GM23338 (cell line): ENCODE results near the gene YPEL4. TPM values are rescaled to one million over a fixed set of nuclear protein-coding genes. Genes with fewer than 3 reads are reported as not detected.

ENCODE experiments used
- ATAC-seq: fragments of 200-7000 bp; cut with Tn5 transposase; 3 replicates; pipeline ENCODE4 v1.9.1; 2020
- DNase-seq: peaks from one replicate; pipeline ENCODE4 v3.0.0-alpha.2; 2015; ENCODE audit warnings: low spot score
- H2AFZ ChIP-seq: fragments of 200-600 bp; sonication (generic); 2 replicates; pipeline ENCODE4 v1.8.0; 2016; ENCODE audit warnings: antibody characterized with exemption, mild to moderate bottlenecking, moderate library complexity
- H3F3A ChIP-seq: fragments of 200-600 bp; sonication (generic); replicated peaks from 2 replicates; pipeline ENCODE4 v1.8.0; 2017; ENCODE audit warnings: antibody characterized with exemption, mixed run types, low read depth
- H3K27ac ChIP-seq: fragments of 200-600 bp; sonication (generic); 2 replicates; pipeline ENCODE4 v1.6.1; 2016; ENCODE audit warnings: low read depth
- H3K27me3 ChIP-seq: fragments of 200-600 bp; sonication (generic); 2 replicates; pipeline ENCODE4 v1.8.0; 2016; ENCODE audit warnings: mild to moderate bottlenecking, mixed run types, moderate library complexity; ENCODE audit not compliant: insufficient read depth
- H3K36me3 ChIP-seq: fragments of 200-600 bp; sonication (generic); 2 replicates; pipeline ENCODE4 v1.8.0; 2016; ENCODE audit warnings: mild to moderate bottlenecking; ENCODE audit not compliant: insufficient read depth
- H3K4me1 ChIP-seq: fragments of 200-600 bp; sonication (generic); 2 replicates; pipeline ENCODE4 v1.8.0; 2016; ENCODE audit warnings: mild to moderate bottlenecking, moderate library complexity; ENCODE audit not compliant: insufficient read depth
- H3K4me2 ChIP-seq: fragments of 200-600 bp; sonication (generic); 2 replicates; pipeline ENCODE4 v1.7.1; 2017; ENCODE audit warnings: mixed run types
- H3K4me3 ChIP-seq: fragments of 200-600 bp; sonication (generic); 2 replicates; pipeline ENCODE4 v1.6.1; 2016; ENCODE audit warnings: mixed run types
- H3K79me2 ChIP-seq: fragments of 200-600 bp; sonication (generic); replicated peaks from 2 replicates; pipeline ENCODE4 v1.8.0; 2017; ENCODE audit warnings: mild to moderate bottlenecking; ENCODE audit not compliant: insufficient read depth
- H3K9me2 ChIP-seq: fragments of 200-600 bp; sonication (generic); 2 replicates; pipeline ENCODE4 v1.8.0; 2017; ENCODE audit not compliant: insufficient read depth
- H4K20me1 ChIP-seq: fragments of 200-600 bp; sonication (generic); replicated peaks from 2 replicates; pipeline ENCODE4 v1.8.0; 2017; ENCODE audit warnings: mild to moderate bottlenecking; ENCODE audit not compliant: insufficient read depth
- H3K27ac Mint-ChIP-seq: 2 replicates; pipeline ENCODE4 v1.8.0; 2020; ENCODE audit warnings: inconsistent platforms, mild to moderate bottlenecking, moderate library complexity, mixed read lengths
- H3K27me3 Mint-ChIP-seq: 3 replicates; pipeline ENCODE4 v1.8.0; 2022; ENCODE audit warnings: low read depth, mild to moderate bottlenecking, moderate library complexity, mixed read lengths, inconsistent platforms; ENCODE audit not compliant: insufficient read depth, poor library complexity
- H3K36me3 Mint-ChIP-seq: 3 replicates; pipeline ENCODE4 v1.8.0; 2021; ENCODE audit warnings: low read depth, mild to moderate bottlenecking, inconsistent platforms, moderate library complexity, mixed read lengths
- H3K4me1 Mint-ChIP-seq: 3 replicates; pipeline ENCODE4 v1.8.0; 2020; ENCODE audit warnings: mild to moderate bottlenecking, inconsistent platforms, mixed read lengths
- H3K4me3 Mint-ChIP-seq: 3 replicates; pipeline ENCODE4 v1.8.0; 2021; ENCODE audit warnings: moderate library complexity, mild to moderate bottlenecking, inconsistent platforms, mixed read lengths
- H3K9me3 Mint-ChIP-seq: 3 replicates; pipeline ENCODE4 v1.8.0; 2020; ENCODE audit warnings: moderate library complexity, mild to moderate bottlenecking, inconsistent platforms, mixed read lengths
- CREB1 ChIP-seq: fragments of 250-450 bp; sonication (Bioruptor Pico); IDR thresholded peaks from 2 replicates; pipeline ENCODE4 v1.5.0; 2020; ENCODE audit warnings: low read depth, mild to moderate bottlenecking, moderate library complexity
- CTCF ChIP-seq, 2 experiments: fragments of 200-600 bp in 1 of 2; sonication (generic) in 1 of 2; conservative IDR thresholded peaks; 2 replicates each; pipeline versions ENCODE4 v1.5.1 to v1.6.1; 2016 to 2017; ENCODE audit warnings: antibody characterized with exemption in 2 of 2, low read depth in 2 of 2, mild to moderate bottlenecking in 2 of 2, moderate library complexity in 1 of 2
- EZH2 ChIP-seq: fragments of 200-600 bp; sonication (generic); IDR thresholded peaks from one replicate; pipeline ENCODE4 v1.8.0; 2017; ENCODE audit warnings: antibody characterized with exemption, mild to moderate bottlenecking, low read depth; ENCODE audit not compliant: unreplicated experiment
- EZH2phosphoT487 ChIP-seq: fragments of 200-600 bp; sonication (generic); IDR thresholded peaks from one replicate; pipeline ENCODE4 v1.8.1; 2018; ENCODE audit warnings: antibody characterized with exemption; ENCODE audit not compliant: unreplicated experiment
- JUNB ChIP-seq: IDR thresholded peaks from one replicate; pipeline ENCODE4 v1.6.1; 2016; ENCODE audit warnings: antibody characterized with exemption; ENCODE audit not compliant: unreplicated experiment
- POLR2AphosphoS5 ChIP-seq: IDR thresholded peaks from 2 replicates; pipeline ENCODE4 v1.6.1; 2016; ENCODE audit warnings: antibody characterized with exemption, low read depth
- STAT1 ChIP-seq: IDR thresholded peaks from one replicate; pipeline ENCODE4 v1.6.1; 2016; ENCODE audit warnings: antibody characterized with exemption; ENCODE audit not compliant: unreplicated experiment
- ZNF462 ChIP-seq: fragments of 250-450 bp; sonication (Bioruptor Pico); IDR thresholded peaks from 2 replicates; pipeline ENCODE4 v1.5.0; 2020; ENCODE audit warnings: mild to moderate bottlenecking, moderate library complexity
- polyA plus RNA-seq: library from polyadenylated mRNA; unstranded; fragments of >200 nt; fragmentation: Nextera tagmentation; extraction: Ambion mirVana; gene quantifications from 2 replicates; pipeline ENCODE4 v1.2.1, GENCODE V29; 2016
- total RNA-seq: library from RNA; depleted of rRNA; stranded (reverse); fragments of >200 nt; shearing (Covaris generic); gene quantifications from 2 replicates; pipeline ENCODE4 v1.2.3, GENCODE V29; 2014

Gene YPEL4
- total and polyA plus RNA-seq, 2 experiments from 2014 or later: 1.1 TPM; not detected in 1

GRCh38 chr11:57659669-57660068, 10.0 kb upstream of the YPEL4 start (continued):
- no peak for TF ChIP-seq ZNF462 (CRISPR knock-in tag)

GRCh38 chr11:57658023-57658361, 8.3 kb upstream of the YPEL4 start:
- peak overlapping the region; percentile 99 for H3K4me3 Mint-ChIP-seq
- H3K4me3 ChIP-seq: peak overlapping the region; percentile 81
- no peaks in the 10 kb centered on the region for H3K9me3 Mint-ChIP-seq
- H3K4me1 ChIP-seq: peaks cover 2% of the 10 kb centered on the region
- TF ChIP-seq JUNB (no peak), STAT1 (no peak), CTCF (conservative IDR thresholded peaks at IDR 0.05; ENCODE audit: low read depth in 2 of 2) (no peak), POLR2AphosphoS5 (no peak), EZH2 (no peak), EZH2phosphoT487 (no peak), CREB1 (CRISPR knock-in tag) (no peak), ZNF462 (CRISPR knock-in tag) (no peak)
- peaks cover 19% of the 10 kb centered on the region for H3K79me2 ChIP-seq
- H3K4me2 ChIP-seq: peak overlapping the region; percentile 94
- H3K27me3 Mint-ChIP-seq: peaks cover 15% of the 10 kb centered on the region
- H3K27ac ChIP-seq: no peak overlapping the region; the same call in 1 of the 2 replicates
- 0 out of 2 replicates have a peak, but pooled peaks cover 4% of the 10 kb centered on the region for H4K20me1 ChIP-seq
- peaks cover 31% of the 10 kb centered on the region for H3K36me3 Mint-ChIP-seq
- H3K27ac Mint-ChIP-seq: peak overlapping the region; percentile 96
- H3K9me2 ChIP-seq: no peaks in the 10 kb centered on the region
- H3K4me1 Mint-ChIP-seq: peaks cover 14% of the 10 kb centered on the region
- peaks cover 10% of the 10 kb centered on the region for H3K27me3 ChIP-seq
- peaks cover 3% of the 10 kb centered on the region; the same call in 1 of the 2 replicates for H3F3A ChIP-seq
- peak; percentile 35 for DNase-seq
- peaks cover 18% of the 10 kb centered on the region for H3K36me3 ChIP-seq
- ATAC-seq: no peak
- peak overlapping the region; percentile 32 for H2AFZ ChIP-seq
